GM19324 (cell line): ENCODE measurements around the gene RPS2.
"Not testable (repeated sequence)": the region's sequence is repeated elsewhere in the genome, so short reads cannot be mapped to it uniquely, and the experiment has no call there.

Source experiments
- ATAC-seq: cut with Tn5 transposase; IDR thresholded peaks from one replicate; pipeline ENCODE4 v1.9.1; 2021; ENCODE audit warnings: mild to moderate bottlenecking, moderate library complexity; ENCODE audit not compliant: unreplicated experiment, low FRiP score

The RPS2 gene

DNA sequence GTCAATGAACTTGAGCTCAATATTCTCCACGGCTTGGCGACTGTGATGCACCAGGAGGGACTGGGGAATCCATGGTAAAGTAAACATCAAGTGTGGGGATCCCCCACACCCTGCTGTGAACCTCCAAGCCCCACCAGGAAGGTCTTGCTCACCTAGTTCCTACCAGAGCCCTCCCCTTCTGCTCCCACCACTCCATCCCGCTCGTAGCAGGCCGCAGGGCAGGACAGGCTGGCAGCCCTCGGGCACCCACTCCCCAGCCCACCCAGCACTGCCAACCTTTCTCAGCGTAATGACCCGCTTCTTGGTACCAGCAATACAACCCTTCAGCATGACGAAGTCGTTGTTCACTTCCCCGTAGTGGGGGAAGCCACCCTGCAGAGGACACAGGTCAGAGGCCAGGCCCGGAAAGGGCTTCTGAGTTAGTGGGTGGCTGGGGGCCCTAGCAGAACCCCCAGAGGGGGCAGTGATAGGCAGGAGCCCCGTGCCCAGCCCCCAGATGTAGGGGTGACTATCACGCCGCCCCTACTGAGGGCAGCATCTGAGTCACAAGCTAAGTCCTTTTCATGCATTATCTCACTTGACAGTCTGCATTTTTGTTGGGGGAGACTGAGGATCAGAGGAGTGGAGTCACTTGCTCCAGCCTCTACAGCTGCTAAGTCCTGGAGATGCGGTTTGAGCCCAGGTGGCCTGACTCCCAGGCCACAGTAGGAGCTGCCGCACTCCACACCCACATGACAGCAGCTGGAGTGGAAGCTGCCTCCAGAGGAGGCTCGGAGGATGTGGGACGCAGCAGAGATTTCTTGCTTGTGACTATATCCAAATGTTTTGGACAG is 18.9 kb downstream of the RPS2 start:
- no peak for ATAC-seq

DNA sequence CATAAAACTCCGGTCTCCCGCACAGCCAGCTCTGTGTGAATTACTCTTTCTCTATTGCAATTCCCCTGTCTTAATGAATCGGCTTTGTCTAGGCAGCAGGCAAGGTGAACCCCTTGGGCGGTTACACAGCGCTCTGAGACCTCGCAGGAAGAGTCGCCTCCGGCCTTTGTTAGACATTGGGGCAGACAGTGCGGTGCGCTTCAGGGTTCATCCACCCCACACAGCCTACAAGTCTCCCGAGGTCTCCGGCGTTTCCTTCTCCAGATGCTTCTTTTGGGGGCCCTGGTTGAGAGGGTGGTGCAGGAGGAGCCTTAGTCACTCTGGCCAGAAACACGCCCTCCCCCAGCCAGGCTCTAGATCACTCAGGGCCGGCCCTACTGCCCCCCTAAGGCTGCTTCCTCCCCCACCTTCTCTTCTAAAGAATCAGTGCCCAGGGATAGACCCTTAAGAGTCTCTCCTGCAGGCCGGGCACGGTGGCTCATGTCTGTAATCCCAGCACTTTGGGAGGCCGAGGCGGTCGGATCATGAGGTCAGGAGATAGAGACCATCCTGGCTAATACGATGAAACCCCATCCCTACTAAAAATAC is 19.9 kb downstream of the RPS2 start:
- ATAC-seq, result no peak

DNA sequence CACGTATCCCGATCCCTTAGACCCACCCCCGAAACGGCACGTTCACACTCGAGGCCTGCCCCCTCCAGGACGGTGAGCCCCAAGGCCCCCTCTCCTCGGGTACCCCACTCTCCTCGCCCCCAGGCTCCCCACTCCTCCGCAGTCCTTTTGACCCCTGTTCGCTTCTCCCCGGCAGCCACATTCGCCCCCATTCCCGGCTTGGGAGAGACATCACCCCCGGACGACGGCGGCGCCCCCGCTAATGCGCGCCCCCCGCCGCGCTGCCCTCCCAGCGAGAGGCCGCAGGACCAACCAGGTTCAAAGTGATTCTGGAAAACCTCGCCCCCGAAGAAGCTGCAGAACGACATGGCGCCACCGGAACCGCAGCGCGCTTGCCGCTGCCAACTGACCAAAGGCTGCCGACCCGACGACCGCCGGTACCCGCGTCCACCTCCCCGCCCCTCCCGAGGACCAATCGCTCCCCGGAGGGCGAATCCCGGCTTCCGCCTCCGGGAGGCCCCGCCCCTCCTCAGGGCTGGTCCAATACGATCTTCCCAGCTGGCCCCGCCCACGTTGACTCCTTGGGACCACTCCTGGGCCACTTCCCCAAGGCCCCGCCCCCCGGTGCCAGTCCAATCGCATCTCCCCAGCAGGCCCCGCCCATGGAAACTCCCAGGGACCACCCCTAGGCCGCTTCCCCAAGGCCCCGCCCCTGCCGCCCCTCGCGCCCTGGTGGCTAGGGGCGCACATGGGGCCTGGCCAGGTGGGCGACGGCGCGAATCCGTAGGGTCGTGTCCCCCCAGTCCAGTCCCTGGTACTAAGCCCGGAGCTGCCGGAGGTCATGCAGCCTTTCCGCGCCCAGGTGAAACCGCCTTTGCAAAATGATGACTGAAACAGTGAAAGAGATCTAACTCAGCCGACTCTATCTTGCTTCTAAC is 21.6 kb downstream of the RPS2 start, which contains the start of gene MSRB1:
TSS of gene MSRB1 (minus strand) at position 390 of the 917 bp plus-strand sequence. CDS start at position 347, 43 bp downstream.
- ATAC-seq, result peak; percentile 89

DNA sequence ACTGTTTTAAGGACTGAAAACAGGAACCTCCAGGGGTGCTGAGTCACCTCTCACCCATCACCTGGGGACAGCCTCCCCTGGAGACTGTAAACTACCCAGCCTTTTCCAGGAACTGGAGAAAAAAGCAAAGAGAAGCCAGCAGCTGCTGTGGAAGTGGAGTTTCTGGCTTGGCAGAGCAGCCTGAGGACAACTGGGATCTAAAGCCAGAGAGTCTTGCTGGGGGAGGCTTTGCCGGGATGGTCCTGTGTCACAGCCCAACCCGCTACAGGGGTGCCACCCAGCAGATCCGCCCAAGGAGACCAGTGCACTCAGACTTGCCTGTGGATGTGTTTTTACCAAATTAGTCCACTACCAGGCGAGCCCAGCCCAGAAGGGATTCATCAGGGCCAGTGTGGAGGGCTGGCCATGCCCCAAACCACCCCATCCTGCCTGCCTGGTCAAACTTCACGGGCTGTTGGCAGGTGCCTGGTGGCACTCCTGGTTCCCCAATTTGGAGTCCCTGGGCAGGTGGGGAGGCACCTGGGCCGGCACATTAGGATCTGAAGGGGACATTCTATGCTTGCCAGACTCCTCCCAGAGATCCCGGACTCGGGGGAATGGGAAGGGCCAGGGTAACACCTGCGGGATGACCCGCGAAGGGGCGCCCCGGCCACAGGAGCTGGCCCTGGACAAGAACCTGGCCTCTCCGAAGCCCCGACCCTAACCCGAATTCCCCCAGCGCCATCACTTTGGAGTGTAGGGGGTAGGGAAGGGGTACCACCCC is 22.4 kb downstream of the RPS2 start:
- ATAC-seq, result no peak

DNA sequence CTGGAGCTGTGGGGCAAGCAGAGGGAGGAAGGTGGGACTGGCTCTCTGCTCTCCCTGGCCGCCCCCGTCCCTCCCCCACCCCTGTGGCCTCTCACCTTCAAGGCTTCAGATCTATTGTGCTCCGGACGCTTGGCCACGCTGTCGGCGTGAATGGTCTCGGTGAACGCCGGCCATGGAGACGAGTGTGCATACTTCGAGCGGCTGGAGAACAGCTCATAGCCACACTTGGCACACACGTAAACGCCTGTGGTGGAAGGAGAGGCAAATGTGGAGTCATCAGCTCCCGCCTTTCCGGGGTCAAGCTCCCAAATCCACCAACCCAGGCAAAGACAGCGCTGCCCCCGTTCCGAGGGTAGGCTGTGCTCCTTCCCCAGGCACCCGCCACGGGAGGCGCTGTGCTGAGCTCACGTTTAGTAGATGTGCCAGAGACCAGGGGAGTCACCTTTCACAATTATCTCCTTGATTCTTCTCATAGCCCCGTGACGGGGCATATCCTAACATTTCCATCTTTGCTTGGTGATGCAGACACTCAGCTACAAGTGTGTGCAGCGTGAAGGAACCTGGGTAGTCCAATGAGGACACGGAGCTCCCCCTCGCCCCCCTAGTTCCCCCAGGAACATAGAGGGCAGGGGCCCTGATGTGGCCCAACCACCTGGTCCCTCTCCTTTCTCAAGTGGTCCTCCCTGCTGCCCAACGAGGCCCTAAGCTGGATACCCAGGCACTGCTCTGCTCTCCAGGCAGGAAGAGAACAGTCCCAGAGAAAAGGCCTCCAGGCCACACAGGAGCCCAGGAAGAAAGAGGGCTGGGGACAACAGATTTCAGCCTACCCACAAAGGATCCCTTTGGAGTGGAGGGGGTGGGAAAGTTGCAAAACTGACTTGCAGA is 23.2 kb downstream of the RPS2 start:
- ATAC-seq, result no peak

DNA sequence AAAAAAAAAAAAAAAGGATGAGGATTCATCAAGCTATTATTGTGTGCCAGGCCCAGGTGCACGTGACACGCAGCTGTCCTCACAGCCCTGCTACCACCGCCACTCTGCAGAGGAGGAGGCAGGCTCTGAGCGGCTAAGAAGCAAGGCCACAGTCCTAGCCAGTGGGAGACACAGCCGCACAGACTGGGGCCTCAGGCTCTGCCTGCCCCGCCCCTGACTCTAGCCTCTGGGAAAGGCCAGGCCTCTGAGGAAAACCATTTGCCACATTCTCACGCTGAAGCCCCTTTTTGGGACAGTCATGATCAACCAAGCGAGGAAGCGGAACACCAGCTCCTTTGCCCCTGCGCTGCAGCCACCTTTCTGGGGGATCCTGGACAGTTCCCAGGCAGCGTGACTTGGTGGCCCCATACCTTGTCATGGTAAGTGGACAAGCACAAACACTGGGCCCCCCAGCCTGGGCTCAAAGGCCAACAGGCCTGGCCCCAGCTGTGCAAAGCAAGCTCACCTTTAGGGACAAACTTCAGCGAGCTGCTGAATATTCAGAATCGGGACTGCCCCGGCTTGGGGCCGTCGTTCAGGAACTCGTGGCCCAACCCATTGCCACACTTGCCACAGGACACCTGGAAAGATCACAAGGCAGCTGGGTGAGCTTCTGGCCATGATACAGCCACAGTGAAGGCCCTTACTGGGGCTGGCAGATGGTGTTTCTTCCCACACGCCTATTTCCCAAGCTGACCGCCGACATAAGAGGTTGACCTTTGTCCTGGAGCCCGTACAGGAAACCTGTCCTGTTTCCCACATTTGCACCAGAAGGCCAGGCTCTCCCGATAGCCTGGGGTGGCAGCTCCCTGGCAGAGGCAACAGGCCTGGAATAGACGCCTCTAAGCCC is 24.1 kb downstream of the RPS2 start:
- no peak for ATAC-seq

DNA sequence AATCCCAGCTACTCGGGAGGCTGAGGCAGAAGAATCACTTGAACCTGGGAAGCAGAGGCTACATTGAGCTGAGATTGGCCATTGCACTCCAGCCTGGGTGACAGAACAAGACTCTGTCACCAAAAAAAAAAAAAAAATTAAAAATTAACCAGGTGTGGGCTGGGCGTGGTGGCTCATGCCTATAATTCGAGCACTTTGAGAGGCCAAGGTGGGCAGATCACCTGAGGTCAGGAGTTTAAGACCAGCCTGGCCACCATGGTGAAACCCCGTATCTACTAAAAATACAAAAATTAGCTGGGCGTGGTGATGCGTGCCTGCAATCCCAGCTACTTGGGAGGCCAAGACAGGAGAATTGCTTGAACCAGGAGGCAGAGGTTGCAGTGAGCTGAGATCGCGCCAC is 24.8 kb downstream of the RPS2 start:
- ATAC-seq, result not testable (repeated sequence)

DNA sequence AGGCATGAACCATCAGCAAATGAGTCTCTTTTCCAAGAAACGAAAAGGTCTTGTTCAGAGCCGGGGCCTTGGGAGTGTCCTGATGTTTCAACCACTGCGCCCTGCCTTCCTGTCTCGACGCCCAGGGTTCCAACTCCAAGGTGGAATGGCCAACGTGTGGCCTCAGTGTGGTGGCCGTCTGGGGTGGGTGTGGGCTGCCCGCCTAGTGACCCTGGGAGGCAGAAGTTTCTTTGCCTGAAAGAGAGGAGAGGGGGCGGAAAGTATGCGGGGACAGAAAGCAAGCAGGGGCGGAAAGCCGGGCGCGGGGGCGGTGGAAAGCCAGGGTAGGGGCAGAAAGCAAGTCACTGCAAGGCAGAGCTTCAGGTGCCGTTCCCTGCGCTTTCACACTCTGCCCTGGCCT is 25.7 kb downstream of the RPS2 start:
- no peak for ATAC-seq

DNA sequence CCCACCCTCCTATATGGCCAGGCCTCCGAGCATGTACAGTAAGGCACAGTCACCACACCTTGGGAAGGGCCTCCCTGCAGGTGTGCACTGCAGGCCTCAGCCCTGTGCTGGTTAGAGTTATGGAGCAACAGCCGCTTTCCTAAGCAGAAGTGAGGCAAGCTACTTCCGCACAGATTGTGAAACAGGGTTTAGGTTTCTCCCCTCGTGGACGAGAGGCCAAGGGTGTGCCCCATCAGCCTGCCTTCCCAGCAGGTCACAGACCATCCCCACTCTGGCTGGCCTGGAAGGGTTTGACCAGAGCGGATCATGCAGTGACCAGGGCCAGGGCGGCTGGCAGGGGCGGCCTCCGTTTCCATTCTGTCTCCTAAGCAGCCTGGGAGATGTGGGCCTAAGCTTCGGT is 26.3 kb downstream of the RPS2 start:
- no peak for ATAC-seq

DNA sequence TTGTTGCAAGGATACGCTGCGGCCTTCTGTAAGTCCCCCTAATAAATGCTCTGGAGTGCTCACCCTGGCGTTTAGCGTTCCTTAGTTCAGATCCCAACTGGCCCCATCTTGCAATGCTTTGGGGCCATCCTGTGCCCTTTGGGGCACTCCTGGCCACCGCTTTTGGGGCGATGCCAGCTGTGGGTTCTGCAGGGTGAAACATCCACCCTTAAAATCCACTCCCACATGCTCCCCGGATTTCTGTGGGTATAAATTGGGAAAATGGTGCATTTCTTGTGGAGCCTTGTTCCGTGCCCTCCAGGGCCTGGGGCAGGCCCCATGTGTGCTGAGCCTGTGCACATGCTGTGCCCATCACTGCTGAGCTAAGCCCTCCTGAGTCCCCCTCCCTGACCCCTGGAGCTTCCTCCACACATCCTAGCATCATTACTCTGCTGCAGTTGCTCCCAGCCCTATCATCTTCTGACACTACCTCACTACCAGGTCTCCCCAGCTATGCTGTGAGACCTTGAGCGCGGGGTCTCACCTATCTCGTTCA is 27.6 kb downstream of the RPS2 start:
- ATAC-seq, result no peak

DNA sequence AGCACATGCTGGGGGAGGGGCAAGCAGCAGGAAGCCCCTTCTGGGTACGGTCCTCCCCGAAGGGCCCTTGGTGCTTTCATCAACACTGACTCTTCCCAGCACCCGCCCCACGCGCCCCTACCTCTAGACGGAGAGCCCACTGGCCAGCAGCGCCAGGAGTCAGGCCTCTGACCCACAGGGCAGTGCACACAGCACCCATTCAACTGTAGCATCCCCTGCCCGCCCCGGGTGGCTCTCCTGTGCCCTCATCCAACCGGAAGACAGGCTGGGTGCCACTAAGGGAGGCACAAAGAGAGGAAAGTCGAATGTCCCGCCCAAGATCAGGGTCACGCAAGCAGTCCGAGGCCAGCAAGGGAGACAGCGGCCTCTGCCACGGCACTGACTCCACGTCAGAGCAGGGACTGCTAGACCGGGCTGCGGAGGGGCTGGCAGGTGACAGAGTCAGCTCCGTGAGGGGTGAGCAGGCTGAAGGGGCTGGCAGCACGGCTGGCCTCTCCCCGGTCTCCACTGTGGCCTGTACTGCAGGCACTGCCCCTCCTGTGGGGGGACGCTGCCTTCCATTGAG is 31.4 kb downstream of the RPS2 start:
- no peak for ATAC-seq

DNA sequence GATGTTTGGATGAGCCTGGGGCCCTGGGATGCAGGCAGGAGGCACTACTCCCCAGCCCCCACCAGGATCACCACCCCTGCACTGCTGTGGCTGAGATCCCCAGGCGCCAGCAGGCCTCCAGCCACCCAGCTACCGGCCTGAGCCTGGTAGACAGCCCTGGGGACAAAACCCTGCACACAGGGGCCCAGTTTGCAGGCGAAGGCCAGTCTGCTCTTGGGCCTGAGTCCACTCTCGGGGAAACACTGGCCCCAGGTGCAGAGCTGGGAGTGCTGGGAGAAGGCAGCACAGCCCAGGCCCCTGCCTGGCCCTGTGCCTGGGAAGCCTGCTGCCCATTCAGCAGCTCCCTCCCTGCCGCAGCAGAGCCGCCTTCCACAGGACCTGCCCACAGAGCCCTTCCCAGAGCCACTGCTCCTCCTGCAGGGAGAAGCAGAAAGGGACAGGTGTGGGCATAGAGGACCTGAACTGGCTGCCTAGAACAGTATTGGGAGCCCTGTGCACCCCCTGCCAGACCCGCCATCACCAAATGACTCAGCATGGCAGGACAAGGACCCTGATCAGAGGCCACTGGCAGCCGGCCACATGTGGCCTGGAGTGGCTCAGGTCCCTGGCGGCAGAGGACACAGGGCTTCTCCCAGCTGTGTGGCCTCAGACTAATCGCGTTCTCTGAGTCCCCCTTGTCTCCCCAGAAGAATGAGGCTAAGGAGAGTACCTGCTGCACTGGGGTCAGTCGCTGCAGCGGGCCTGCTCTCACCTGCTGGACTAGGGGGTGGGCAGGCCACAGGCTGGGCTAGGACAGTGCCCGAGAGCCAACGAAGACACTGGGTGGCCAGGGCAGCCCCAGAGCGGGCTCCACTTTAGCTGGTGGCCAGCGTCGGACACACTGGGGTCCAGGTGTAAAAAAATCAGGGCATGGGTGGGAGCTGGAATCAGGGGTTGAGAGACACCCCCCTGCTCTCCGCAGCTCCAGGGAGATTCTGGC is 32.3 kb downstream of the RPS2 start:
- no peak for ATAC-seq

DNA sequence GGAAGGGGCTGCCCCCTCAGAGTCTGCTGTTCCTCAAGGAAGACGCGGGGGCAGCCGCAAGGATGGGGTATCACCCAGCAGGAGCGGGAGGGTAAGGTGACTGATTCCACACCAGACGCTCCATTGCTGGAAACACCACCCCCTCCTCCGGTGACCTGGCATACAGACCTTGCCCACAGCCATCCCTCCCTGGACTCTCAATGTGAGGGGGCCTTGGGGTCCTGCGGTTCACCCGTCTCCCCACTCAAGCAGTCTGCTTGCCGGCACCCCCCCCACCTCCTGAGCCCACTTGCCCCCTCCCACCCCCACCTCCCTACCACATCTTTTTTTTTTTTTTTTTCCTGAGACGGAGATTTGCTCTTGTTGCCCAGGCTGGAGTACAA is 34.3 kb downstream of the RPS2 start:
- no peak for ATAC-seq

DNA sequence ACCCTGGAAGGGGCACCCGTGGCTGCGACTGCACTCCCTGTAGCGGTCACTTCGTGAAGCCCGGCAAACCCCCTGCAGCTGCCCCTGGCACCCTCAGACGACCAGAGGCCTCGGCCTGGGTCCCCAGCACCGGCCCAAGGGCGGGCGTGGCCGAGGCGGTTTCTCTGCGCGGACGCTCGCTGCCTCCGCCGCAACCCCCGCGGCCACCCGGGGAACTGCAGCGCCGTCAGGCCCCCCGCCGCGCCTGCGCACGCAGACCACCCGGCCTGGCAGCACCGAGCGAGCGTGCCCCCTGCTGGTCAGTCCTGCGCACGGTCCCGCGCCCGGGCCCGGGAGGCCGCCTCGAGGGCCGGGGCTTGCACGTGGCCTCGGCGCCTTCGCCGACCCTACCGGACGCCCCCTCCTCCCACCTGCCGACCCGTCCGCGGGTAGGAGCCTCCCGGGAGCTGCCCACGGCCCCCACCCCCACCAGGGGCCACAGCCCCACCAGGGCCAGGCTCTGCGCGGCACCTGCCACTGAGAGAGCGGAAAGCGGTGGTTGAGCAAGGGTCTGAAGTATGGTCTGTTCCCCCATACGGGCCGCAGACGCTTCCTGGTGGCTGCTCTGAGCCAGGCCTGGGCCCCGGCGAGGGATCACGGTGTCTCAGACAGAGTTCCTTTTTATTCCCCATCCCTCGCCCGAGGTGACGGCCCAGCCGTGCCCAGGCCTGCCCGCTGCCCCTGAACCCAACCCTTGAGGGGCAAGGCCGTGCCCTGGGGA is 34.9 kb downstream of the RPS2 start:
- ATAC-seq, result peak; percentile 90

DNA sequence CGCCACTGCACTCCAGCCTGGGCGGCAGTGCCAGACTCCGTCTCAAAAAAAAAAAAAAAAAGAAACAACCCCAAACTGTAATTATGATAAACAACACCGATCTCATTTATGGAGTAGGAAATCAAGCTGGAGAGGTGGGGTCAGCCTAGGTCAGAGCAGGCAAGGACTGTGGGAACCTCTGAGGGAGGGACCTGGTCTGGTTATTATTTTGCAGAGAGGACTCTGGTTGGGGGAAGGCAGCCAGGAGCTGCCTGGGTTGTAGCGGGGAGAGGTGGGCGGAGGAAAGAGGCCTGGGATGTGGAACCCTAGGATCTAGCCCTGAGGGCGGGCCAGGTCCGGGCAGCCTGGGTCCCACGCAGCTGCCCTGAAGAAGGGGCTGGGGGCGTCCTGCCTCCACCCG is 35.5 kb downstream of the RPS2 start:
- ATAC-seq, result no peak

DNA sequence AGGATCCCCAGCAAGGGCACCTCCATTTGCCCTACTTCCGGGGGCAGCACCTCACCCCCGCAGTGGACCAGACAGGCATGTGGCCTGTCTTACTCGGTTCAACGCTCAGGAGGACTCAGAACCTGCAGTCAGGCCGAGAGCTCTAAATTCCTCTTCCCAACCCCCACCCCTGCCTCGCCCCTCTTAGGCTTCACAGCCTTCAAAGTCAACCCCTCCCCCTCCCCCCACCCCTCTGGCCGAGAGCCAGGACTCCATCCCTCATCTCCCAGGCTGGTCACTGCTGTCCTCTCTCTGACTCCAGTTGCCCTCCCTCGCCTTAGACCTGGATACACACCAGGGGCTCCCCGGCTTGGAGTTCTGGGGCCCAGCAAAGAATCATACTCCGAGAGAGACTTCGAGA is 38.4 kb downstream of the RPS2 start:
- no peak for ATAC-seq
